ENCODE data around the gene CCDC80.

Gene CCDC80

DNA sequence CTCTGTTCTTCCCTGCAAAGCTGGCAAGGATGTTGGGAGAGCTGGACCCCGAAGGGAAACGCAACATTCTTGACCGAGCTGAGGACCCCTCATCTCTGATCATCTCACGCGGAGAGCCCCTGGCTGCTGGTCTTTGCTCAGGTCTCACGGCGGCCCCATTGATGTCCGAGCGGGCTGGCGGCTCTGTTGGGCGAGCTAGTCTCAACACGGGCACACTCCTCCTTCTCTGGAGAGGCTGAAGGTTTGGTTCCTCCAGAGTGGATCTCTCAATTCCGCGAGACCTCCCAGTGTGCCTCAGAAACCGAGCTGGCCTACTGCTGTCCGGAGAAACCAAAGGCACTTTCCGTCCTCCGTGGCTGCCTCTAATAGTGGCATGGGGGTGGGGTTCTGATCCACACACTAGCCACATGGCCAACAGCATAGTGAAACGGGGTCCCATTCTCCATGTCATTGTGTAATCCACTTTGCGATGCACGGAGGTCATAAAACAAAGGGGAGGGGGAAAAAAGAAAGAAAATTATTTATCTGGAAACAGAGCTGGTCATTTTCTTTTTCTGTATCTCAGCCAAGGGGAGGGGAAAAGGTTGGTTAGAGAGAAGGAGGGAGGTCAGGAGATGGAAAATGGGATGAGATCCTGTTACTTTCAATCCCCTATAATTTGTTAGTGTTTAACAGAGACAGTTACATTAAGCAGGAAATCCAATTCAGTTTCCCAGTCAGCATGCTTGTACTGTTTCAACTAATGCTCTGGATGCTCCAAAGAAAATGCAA lies 1.3 kb downstream of the CCDC80 start:
- H3K4me1 ChIP-seq, result peaks cover 12% of the 10 kb centered on the region

DNA sequence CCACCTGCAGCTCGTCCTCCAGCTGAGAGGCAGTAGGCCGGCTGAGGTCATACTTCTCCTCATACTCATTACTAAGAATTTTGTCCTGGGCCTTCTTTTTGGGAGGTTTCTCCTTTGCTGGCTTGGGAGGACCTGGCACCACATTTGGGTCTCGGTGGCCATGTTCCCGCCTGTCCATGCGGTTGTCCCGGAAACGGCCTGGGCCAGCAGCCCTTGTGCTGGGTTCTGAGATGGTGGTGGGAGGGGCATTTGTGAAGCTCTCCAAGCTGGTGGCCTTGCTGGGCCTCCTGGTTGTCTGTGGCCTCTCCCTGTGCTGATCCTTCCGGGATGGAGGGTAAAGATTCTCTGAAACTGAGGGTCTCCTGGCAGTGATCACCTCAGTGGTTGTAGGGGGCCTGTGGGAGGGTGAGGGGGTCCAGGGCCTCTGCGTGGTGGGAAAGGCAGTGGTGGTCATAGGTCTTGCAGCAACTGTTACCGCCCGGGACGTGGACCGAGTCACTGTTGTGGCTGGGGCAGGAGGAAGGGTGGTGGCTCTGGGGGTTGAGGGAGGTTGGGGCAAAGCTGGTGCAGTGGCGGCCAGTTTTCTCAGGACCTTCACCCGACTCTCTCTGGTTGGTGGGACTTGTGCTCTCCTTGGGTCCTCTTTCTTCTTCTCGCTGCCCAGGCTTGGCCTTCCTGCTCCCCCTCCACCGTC lies 2.5 kb downstream of the CCDC80 start:
- TF ChIP-seq CTCF (IDR thresholded peaks at IDR 0.05; ENCODE audit: low read depth, low read length), result no peak
- DNase-seq, result no peak
- H3K4me1 ChIP-seq, result peaks cover 20% of the 10 kb centered on the region
- no peak overlapping the region for H3K4me3 ChIP-seq (ENCODE audit: low read depth, low read length)
- no peaks in the 10 kb centered on the region for H3K9me3 ChIP-seq
- H3K36me3 ChIP-seq, result no peaks in the 10 kb centered on the region
- H3K27me3 ChIP-seq, result no peaks in the 10 kb centered on the region

More for the DNA sequence above, 1.3 kb downstream of the CCDC80 start:
- no peak for TF ChIP-seq CTCF (IDR thresholded peaks at IDR 0.05; ENCODE audit: low read depth, low read length)
- Histone ChIP-seq H3K9me3 (no peaks in the 10 kb centered on the region), H3K4me3 (ENCODE audit: low read depth, low read length) (no peak overlapping the region), H3K36me3 (no peaks in the 10 kb centered on the region), H3K27me3 (no peaks in the 10 kb centered on the region)
- no peak for DNase-seq

DNA sequence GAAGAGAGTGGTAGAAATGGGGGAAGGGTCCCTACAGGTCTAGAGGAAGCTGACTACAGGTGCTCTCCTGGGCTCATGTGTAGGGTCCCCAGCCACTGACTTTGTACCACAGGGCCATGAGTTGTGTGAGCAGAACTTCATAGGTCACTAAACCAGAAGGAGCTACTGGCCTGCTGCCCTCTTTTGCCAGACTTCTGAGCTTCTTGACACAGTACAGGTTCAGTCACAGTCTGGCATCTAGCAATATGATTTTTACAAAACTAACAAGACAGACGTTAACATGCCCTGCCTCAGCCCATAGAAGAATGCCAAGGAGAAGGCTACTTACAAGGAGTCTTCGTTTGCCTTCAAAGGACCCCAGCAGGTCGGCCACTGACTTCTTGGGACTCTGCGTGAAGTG lies 3.2 kb downstream of the CCDC80 start:
- no peak for TF ChIP-seq CTCF (IDR thresholded peaks at IDR 0.05; ENCODE audit: low read depth, low read length)
- H3K4me3 ChIP-seq (ENCODE audit: low read depth, low read length), result no peak overlapping the region
- no peak for DNase-seq

DNA sequence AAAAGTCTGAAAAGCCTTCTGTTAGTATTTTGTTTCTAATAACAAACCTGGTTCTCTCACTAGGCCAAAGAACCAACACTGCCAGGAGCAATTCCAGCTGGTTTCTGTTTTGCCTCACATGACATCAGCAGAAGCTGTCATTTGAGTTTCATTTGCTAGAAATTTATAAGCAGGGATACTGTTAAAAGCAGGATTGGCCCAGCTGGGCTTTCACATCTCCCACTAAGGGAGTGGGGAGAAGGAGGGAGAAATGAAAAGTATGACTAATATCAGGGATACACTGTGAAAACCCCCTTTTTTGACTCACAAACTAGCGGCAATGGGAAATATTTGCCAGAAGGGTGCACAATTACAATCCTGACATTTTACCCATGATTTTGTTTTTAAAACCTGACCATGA lies 5.3 kb downstream of the CCDC80 start:
- H3K27me3 ChIP-seq, result no peaks in the 10 kb centered on the region
- DNase-seq, result peak; percentile 43
- no peaks in the 10 kb centered on the region for H3K36me3 ChIP-seq
- no peaks in the 10 kb centered on the region for H3K9me3 ChIP-seq
- H3K4me1 ChIP-seq, result peaks cover 23% of the 10 kb centered on the region
- no peak overlapping the region for H3K4me3 ChIP-seq (ENCODE audit: low read depth, low read length)
- TF ChIP-seq CTCF (IDR thresholded peaks at IDR 0.05; ENCODE audit: low read depth, low read length), result no peak

More for the DNA sequence above, 3.2 kb downstream of the CCDC80 start:
- H3K9me3 ChIP-seq, result no peaks in the 10 kb centered on the region
- no peaks in the 10 kb centered on the region for H3K27me3 ChIP-seq
- H3K36me3 ChIP-seq, result no peaks in the 10 kb centered on the region
- H3K4me1 ChIP-seq, result peaks cover 23% of the 10 kb centered on the region

DNA sequence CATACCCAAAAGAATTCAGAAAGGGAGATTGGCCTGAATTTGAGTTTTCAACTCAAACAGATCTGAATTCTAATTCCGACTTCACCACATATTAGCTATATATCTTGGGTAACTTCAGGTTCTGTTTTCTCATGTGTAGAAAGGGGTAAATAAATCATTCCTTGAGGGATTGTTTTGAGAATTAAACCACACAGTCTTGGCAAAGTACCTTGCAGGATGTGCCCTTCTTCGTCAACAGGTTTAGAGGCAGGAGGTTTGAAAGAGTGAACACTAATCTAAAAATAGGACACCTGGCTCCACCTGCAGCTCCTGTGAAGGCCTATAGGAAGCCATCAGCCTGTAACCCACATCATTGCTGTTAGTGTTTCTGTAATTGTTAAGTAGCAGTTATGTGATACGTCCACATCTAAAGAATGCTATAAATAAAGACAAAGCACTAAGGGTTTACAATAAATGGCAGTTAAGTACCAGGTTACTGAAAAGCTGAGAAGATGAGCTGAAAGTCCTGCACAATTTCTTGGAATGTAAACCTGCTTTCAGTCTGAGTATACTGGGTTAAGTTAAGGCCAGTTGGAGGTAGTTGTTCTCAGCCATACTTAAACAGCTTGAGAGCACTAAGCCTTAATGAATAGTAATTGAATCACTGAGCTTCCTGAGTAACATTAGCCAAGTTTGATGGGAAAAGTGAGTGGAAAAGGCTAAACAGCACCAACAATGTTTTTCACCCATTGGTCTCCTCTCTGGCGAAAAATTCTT lies 6.0 kb downstream of the CCDC80 start:
- DNase-seq, result no peak
- no peaks in the 10 kb centered on the region for H3K27me3 ChIP-seq
- H3K36me3 ChIP-seq, result no peaks in the 10 kb centered on the region
- H3K9me3 ChIP-seq, result no peaks in the 10 kb centered on the region
- H3K4me3 ChIP-seq (ENCODE audit: low read depth, low read length), result peak overlapping the region; percentile 6; the same call in 1 of the 2 replicates
- no peak for TF ChIP-seq CTCF (IDR thresholded peaks at IDR 0.05; ENCODE audit: low read depth, low read length)
- H3K4me1 ChIP-seq, result peaks cover 23% of the 10 kb centered on the region

All from BE2C (cell line).